ENCODE measurements around the gene CDK2AP2. TPM values are rescaled to one million over a fixed set of nuclear protein-coding genes. Genes with fewer than 3 reads are reported as not detected.

Gene CDK2AP2
- total and polyA plus RNA-seq, 8 donors: 27.1 to 65.6 (median 38.2) TPM

- Histone ChIP-seq H3K4me1 (peaks cover 0 to 2% (median 0%) of the 10 kb centered on the region in 3 donors), H3K9me3 (no peaks in the 10 kb centered on the region), H3K27ac (no peak overlapping the region), H3K4me3 (no peak overlapping the region), H3K36me3 (no peaks in the 10 kb centered on the region), H3K27me3 (no peaks in the 10 kb centered on the region)
- 85 to 91% methylated on average over 12 of the region's 12 CpGs for WGBS, 2 donors
- DNase-seq: peak in 2 of 6 donors; percentile 25 to 49
- intact Hi-C loops (cut with DNase I): no loop called here
- FAIRE-seq: no peak
- TF ChIP-seq, protein P1, sequence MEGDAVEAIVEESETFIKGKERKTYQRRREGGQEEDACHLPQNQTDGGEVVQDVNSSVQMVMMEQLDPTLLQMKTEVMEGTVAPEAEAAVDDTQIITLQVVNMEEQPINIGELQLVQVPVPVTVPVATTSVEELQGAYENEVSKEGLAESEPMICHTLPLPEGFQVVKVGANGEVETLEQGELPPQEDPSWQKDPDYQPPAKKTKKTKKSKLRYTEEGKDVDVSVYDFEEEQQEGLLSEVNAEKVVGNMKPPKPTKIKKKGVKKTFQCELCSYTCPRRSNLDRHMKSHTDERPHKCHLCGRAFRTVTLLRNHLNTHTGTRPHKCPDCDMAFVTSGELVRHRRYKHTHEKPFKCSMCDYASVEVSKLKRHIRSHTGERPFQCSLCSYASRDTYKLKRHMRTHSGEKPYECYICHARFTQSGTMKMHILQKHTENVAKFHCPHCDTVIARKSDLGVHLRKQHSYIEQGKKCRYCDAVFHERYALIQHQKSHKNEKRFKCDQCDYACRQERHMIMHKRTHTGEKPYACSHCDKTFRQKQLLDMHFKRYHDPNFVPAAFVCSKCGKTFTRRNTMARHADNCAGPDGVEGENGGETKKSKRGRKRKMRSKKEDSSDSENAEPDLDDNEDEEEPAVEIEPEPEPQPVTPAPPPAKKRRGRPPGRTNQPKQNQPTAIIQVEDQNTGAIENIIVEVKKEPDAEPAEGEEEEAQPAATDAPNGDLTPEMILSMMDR (IDR thresholded peaks at IDR 0.05): no peak
- no peak for ATAC-seq
Measured at GRCh38 chr11:67457453-67457852, 50.5 kb downstream of the CDK2AP2 start.

Small RNAs within 50 kb of the gene (microRNA-seq; reads per million reads assigned to microRNA genes)
- gene MIR6752: 0 to 0.29 reads per million in 2 donors

Other genes starting within 250 kb of the CDK2AP2 start
- 10 to 100 TPM; 19.1 to 31.9 (median 21.5) TPM for gene GRK2, start 241.7 kb downstream of the CDK2AP2 start, total RNA-seq
- 10 to 100 TPM; 52.8 to 60.6 TPM for gene GRK2, start 241.7 kb downstream of the CDK2AP2 start, polyA plus RNA-seq
- gene ANKRD13D, start 218.9 kb downstream of the CDK2AP2 start, total RNA-seq: 10 to 100 TPM in 5 of 6 donors, 1 to 10 TPM in 1; 9.8 to 31.3 (median 12.3) TPM
- gene ANKRD13D, start 218.9 kb downstream of the CDK2AP2 start, polyA plus RNA-seq: 10 to 100 TPM; 60.0 to 60.7 TPM
- gene SSH3, start 204.6 kb downstream of the CDK2AP2 start, total RNA-seq: 10 to 100 TPM; 15.2 to 29.1 (median 21.2) TPM
- 10 to 100 TPM; 29.0 to 29.2 TPM for gene SSH3, start 204.6 kb downstream of the CDK2AP2 start, polyA plus RNA-seq
- gene POLD4, start 154.6 kb downstream of the CDK2AP2 start, total RNA-seq: 10 to 100 TPM; 35.0 to 50.8 (median 43.4) TPM
- gene POLD4, start 154.6 kb downstream of the CDK2AP2 start, polyA plus RNA-seq: 10 to 100 TPM; 80.6 to 99.3 TPM
- gene CLCF1, start 134.6 kb downstream of the CDK2AP2 start, total RNA-seq: 1 to 10 TPM; 1.3 to 5.0 (median 2.3) TPM
- gene CLCF1, start 134.6 kb downstream of the CDK2AP2 start, polyA plus RNA-seq: 10 to 100 TPM in 1 of 2 donors, 1 to 10 TPM in 1; 9.4 to 11.2 TPM
- 10 to 100 TPM in 5 of 6 donors, 1 to 10 TPM in 1; 9.4 to 18.0 (median 12.8) TPM for gene RAD9A, start 116.2 kb downstream of the CDK2AP2 start, total RNA-seq
- gene RAD9A, start 116.2 kb downstream of the CDK2AP2 start, polyA plus RNA-seq: 10 to 100 TPM; 39.8 to 45.2 TPM
- gene PPP1CA, start 106.3 kb downstream of the CDK2AP2 start, total RNA-seq: 10 to 100 TPM; 49.0 to 72.8 (median 62.9) TPM
- gene PPP1CA, start 106.3 kb downstream of the CDK2AP2 start, polyA plus RNA-seq: 10 to 100 TPM; 57.7 to 68.5 TPM
- 1 to 10 TPM in 4 of 6 donors, under 1 TPM in 2; 0.05 to 2.9 (median 1.1) TPM for gene TBC1D10C, start 104.1 kb downstream of the CDK2AP2 start, total RNA-seq
- gene TBC1D10C, start 104.1 kb downstream of the CDK2AP2 start, polyA plus RNA-seq: 1 to 10 TPM; 1.5 to 2.5 TPM
- 1 to 10 TPM in 1 of 6 donors, under 1 TPM in 5; 0.39 to 1.1 (median 0.80) TPM for gene CARNS1, start 92.5 kb downstream of the CDK2AP2 start, total RNA-seq
- gene CARNS1, start 92.5 kb downstream of the CDK2AP2 start, polyA plus RNA-seq: 1 to 10 TPM in 1 of 2 donors, under 1 TPM in 1; 0.89 to 2.2 TPM
- 10 to 100 TPM; 17.6 to 29.3 (median 21.7) TPM for gene RPS6KB2, start 79.7 kb downstream of the CDK2AP2 start, total RNA-seq
- 10 to 100 TPM; 57.4 to 71.6 TPM for gene RPS6KB2, start 79.7 kb downstream of the CDK2AP2 start, polyA plus RNA-seq
- gene PTPRCAP, start 70.5 kb downstream of the CDK2AP2 start, total RNA-seq: 1 to 10 TPM in 4 of 6 donors, under 1 TPM in 2; 0.63 to 4.1 (median 1.8) TPM
- 10 to 100 TPM; 10.9 to 13.1 TPM for gene PTPRCAP, start 70.5 kb downstream of the CDK2AP2 start, polyA plus RNA-seq
- gene CORO1B, start 64.7 kb downstream of the CDK2AP2 start, total RNA-seq: 10 to 100 TPM; 40.3 to 56.3 (median 47.7) TPM
- 10 to 100 TPM; 53.0 to 66.4 TPM for gene CORO1B, start 64.7 kb downstream of the CDK2AP2 start, polyA plus RNA-seq
- gene GPR152, start 55.4 kb downstream of the CDK2AP2 start, total RNA-seq: not detected
- not detected for gene GPR152, start 55.4 kb downstream of the CDK2AP2 start, polyA plus RNA-seq
- gene CABP4, start 52.8 kb downstream of the CDK2AP2 start, total RNA-seq: 1 to 10 TPM in 2 of 6 donors, under 1 TPM in 3, not detected in 1; 0.58 to 1.5 (median 0.88) TPM
- gene CABP4, start 52.8 kb downstream of the CDK2AP2 start, polyA plus RNA-seq: 1 to 10 TPM in 1 of 2 donors, under 1 TPM in 1; 0.99 to 1.2 TPM
- gene TMEM134, start 38.9 kb downstream of the CDK2AP2 start, total RNA-seq: 10 to 100 TPM; 45.1 to 72.1 (median 52.4) TPM
- gene TMEM134, start 38.9 kb downstream of the CDK2AP2 start, polyA plus RNA-seq: 10 to 100 TPM; 90.1 to 93.4 TPM
- gene AIP, start 25.1 kb downstream of the CDK2AP2 start, total RNA-seq: 10 to 100 TPM; 20.2 to 33.3 (median 23.6) TPM
- gene AIP, start 25.1 kb downstream of the CDK2AP2 start, polyA plus RNA-seq: 10 to 100 TPM; 45.1 to 45.8 TPM
- 10 to 100 TPM; 10.2 to 34.3 (median 20.5) TPM for gene PITPNM1, start 2.8 kb downstream of the CDK2AP2 start, total RNA-seq
- 10 to 100 TPM; 34.4 to 35.7 TPM for gene PITPNM1, start 2.8 kb downstream of the CDK2AP2 start, polyA plus RNA-seq
- not detected for gene CABP2, start 15.3 kb upstream of the CDK2AP2 start, total RNA-seq
- not detected for gene CABP2, start 15.3 kb upstream of the CDK2AP2 start, polyA plus RNA-seq
- 100 to 1,000 TPM; 169 to 350 (median 205) TPM for gene GSTP1, start 75.7 kb upstream of the CDK2AP2 start, total RNA-seq
- 100 to 1,000 TPM; 310 to 315 TPM for gene GSTP1, start 75.7 kb upstream of the CDK2AP2 start, polyA plus RNA-seq
- gene NDUFV1, start 98.8 kb upstream of the CDK2AP2 start, total RNA-seq: 100 to 1,000 TPM in 4 of 6 donors, 10 to 100 TPM in 2; 82.5 to 126 (median 109) TPM
- gene NDUFV1, start 98.8 kb upstream of the CDK2AP2 start, polyA plus RNA-seq: 100 to 1,000 TPM; 206 to 281 TPM
- gene NUDT8, start 121.8 kb upstream of the CDK2AP2 start, total RNA-seq: 1 to 10 TPM; 4.3 to 7.3 (median 5.8) TPM
- 10 to 100 TPM in 1 of 2 donors, 1 to 10 TPM in 1; 6.4 to 11.0 TPM for gene NUDT8, start 121.8 kb upstream of the CDK2AP2 start, polyA plus RNA-seq
- under 1 TPM in 3 of 6 donors, not detected in 3; 0.09 to 0.37 (median 0.24) TPM for gene TBX10, start 131.6 kb upstream of the CDK2AP2 start, total RNA-seq
- under 1 TPM in 1 of 2 donors, not detected in 1; 0.28 TPM for gene TBX10, start 131.6 kb upstream of the CDK2AP2 start, polyA plus RNA-seq
- 10 to 100 TPM in 1 of 6 donors, 1 to 10 TPM in 5; 5.2 to 14.1 (median 6.9) TPM for gene ACY3, start 142.6 kb upstream of the CDK2AP2 start, total RNA-seq
- gene ACY3, start 142.6 kb upstream of the CDK2AP2 start, polyA plus RNA-seq: 10 to 100 TPM; 16.5 to 17.9 TPM
- gene ALDH3B2, start 166.5 kb upstream of the CDK2AP2 start, total RNA-seq: under 1 TPM in 3 of 6 donors, not detected in 3; 0.17 to 0.50 (median 0.40) TPM
- gene ALDH3B2, start 166.5 kb upstream of the CDK2AP2 start, polyA plus RNA-seq: under 1 TPM in 1 of 2 donors, not detected in 1; 0.28 TPM

Data from pancreas (tissue), 10 donors.